GM12875 (cell line): Measurements from ENCODE around the gene DIP2A.

Experiments used
- H3K4me3 ChIP-seq: one replicate; pipeline ENCODE4 v1.5.1; 2011; ENCODE audit warnings: low read depth, low read length, control low read depth
- TF ChIP-seq, protein P1 (sequence below): IDR thresholded peaks from 2 replicates; pipeline ENCODE4 v1.5.1; 2011; ENCODE audit warnings: low read depth, mild to moderate bottlenecking, control low read depth, inconsistent platforms, low read length, moderate library complexity, borderline replicate concordance; ENCODE audit not compliant: insufficient read depth

The DIP2A gene

DNA sequence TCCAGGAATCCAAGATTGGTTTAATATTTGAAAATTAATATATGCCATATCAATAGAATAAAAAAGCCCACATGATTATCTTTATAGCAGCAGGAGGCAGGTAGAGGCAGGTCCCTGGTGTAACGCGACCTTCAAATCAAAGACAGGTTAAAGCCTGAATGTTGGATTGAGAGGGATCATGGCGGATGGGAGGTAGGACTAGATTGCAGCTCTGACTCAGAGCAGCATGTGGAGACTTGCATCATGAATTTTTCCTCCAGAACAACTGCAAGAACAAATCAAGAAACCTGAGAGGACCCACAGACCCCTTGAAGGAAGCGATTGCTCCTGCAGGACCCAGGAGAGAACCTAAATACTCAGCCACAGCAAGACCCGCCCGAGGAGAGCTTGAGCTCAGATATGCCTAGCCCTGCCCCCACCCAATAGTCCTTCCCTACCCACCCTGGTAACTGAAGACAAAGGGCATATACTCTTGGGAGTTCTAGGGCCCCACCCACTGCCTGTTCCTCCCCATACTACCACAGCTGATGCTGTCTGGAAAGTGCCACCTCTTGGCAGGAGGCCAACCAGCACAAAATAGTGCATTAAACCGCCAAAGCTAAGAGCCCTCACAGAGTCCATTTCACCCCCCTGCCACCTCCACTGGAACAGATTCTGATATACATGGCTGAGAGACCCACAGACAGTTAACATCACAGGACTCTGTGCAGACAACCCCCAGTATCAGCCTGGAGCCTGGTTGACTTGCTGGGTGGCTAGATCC, 126.7 kb downstream of the DIP2A start:
- no peak overlapping the region for H3K4me3 ChIP-seq
- TF ChIP-seq, protein P1, sequence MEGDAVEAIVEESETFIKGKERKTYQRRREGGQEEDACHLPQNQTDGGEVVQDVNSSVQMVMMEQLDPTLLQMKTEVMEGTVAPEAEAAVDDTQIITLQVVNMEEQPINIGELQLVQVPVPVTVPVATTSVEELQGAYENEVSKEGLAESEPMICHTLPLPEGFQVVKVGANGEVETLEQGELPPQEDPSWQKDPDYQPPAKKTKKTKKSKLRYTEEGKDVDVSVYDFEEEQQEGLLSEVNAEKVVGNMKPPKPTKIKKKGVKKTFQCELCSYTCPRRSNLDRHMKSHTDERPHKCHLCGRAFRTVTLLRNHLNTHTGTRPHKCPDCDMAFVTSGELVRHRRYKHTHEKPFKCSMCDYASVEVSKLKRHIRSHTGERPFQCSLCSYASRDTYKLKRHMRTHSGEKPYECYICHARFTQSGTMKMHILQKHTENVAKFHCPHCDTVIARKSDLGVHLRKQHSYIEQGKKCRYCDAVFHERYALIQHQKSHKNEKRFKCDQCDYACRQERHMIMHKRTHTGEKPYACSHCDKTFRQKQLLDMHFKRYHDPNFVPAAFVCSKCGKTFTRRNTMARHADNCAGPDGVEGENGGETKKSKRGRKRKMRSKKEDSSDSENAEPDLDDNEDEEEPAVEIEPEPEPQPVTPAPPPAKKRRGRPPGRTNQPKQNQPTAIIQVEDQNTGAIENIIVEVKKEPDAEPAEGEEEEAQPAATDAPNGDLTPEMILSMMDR: no peak

DNA sequence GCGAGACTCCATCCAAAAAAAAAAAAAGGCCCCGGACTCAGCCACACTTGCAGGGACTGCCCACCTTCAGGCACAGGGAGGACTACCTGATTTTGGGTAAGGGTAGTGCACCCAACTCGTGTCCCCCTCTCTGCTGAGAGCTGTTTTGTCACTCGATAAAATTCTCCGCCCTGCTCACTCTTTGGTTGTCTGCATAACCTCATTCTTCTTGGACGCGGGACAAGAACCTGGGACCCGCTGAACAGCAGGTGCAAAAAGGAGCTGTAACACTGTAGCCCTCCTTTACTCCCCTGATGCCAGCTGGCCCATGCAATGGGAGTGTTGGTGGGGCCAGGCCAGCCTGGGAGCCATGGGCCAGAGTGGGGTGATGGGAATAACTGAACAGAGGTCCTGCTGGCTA, 135.6 kb downstream of the DIP2A start:
- H3K4me3 ChIP-seq: no peak overlapping the region
- TF ChIP-seq, protein P1: no peak

DNA sequence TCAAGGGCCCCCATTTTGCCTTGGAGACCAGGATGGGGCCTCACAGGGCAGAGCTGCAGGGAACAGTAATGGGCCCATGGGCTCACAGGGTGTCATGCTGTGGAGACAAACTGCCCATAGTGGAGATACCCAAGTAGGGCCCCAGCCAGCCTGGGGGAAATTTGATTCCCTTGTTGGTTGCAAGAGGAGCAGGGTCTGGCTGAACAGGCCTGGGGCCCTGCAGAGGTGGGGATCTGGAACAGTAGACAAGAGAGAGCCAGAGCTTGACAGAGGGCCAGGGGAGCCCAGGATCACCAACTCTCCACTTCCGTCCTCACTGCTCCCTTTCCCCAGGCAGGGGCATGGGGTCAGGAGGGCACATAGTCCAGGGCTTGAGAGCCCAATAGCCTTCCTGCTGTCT, 137.5 kb downstream of the DIP2A start:
- no peak overlapping the region for H3K4me3 ChIP-seq
- TF ChIP-seq, protein P1: no peak

DNA sequence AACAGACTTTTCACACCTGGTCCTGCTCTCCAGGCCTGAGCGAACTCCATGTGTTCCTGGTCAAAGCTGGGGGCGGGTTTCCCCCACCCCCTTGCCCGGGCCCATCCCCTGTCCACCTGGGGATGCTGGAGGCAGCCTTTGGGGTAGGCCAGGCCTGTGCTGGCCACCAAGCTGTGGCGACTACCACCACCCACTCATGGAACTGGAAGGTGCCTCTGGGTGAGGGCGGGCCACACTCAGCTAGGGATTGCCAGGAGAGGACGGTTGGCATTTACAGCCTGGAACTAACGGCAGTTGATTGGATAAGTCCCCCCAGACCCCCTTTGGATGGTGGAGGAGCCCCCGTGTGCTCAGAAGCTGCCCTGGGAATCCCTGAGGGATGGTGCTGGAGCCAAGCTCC, 138.3 kb downstream of the DIP2A start:
- TF ChIP-seq, protein P1: no peak
- H3K4me3 ChIP-seq: no peak overlapping the region

DNA sequence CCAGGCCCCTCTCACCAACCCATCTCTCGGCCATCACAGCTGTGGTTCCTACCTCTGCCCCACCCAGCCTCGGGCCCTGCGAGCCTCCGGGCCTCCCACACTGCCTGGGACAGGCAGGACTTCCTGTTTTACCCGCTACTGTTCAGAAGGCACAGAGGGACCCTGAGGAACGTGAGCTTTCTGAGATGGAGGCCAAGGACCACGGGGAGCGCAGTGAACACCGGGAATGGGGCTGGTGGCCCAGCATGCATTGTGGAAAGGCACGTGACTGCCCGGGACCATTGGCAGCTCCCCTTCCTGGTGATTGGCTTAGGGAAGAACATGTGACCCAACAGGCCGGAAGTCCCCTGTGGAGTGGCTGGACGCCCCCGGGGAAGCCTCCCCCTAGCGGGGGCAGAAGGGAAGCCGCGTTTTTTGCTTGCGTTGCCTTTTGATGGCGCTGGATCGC, 139.2 kb downstream of the DIP2A start:
- TF ChIP-seq, protein P1: no peak
- no peak overlapping the region for H3K4me3 ChIP-seq

DNA sequence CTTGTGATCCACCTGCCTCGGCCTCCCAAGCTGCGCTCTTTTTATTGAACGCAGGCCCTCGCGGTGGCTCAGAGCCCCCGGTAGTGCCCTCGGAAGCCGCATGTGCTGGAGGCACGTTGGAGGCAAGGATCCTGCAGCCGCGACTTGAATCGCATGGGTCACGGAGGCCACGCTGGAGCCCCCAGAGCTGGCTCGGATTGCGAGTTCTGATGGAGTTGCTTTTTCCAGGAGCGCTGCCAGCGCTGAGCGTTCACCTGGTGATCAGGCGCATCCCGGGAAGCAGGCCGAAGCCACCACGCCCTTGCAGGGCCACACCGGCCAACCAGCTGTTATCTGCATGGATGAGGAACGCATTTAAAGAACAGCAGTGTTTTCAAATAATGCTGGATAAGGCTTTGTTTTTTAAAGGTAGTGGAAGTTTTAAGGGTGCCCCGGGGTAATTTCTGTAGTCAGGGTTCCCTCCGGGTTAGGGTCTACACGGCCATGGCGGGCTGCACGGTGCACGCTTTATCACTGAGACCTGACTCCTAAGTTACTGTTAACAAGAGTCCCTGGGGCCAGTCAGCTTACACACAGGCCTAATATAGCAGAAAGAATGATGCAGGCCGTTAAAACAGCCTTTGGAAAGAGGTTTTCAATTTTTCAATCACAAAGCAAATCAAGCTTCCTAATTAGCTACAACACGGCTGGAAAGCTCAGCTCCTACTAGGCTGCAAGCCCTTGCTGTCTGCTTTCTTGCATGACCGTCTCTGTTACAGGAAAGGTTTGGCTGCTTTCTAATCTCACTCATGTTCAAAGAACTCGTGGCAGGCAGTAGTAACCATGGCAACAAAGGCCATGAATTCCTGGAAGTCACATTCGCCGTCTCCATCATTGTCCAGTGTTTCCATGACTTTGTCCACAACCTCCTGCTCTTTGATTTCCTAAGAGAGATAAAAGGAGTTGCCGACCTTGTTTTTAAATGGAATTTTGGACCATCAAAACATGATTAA, 140.2 kb downstream of the DIP2A start:
- no peak overlapping the region for H3K4me3 ChIP-seq
- TF ChIP-seq, protein P1: no peak
